ENCODE results near the gene IL31. TPM values are rescaled to one million over a fixed set of nuclear protein-coding genes. Genes with fewer than 3 reads are reported as not detected.

The IL31 gene
- total RNA-seq, 1 experiment from 2014 or later: not detected

GRCh38 chr12:122201381-122201780, 27.4 kb upstream of the IL31 start:
- no peak overlapping the region for H3K27ac ChIP-seq (ENCODE audit: low read length)
- ChIA-PET CTCF (interaction anchor here (0.6 kb wide), 1 partner anchor 235 kb away, joined by 16 read pairs; no protein-coding TSS in a partner anchor), POLR2A (interaction anchor here (0.7 kb wide), 1 partner anchor 157 kb away, joined by 4 read pairs; no protein-coding TSS in a partner anchor)
- no peak for TF ChIP-seq TCF7L2 (IDR thresholded peaks at IDR 0.05; ENCODE audit: low read depth, low read length)
- no peak for TF ChIP-seq CTCF (IDR thresholded peaks at IDR 0.05)
- no peak for TF ChIP-seq REST (IDR thresholded peaks at IDR 0.05; ENCODE audit: insufficient read depth in 1 of 2, low read depth in 2 of 2, low read length in 1 of 2)
- no peak for TF ChIP-seq SIN3A (IDR thresholded peaks at IDR 0.05; ENCODE audit: borderline replicate concordance, insufficient read depth, low read depth, low read length)
- no peak for TF ChIP-seq POLR2AphosphoS5 (IDR thresholded peaks at IDR 0.05; ENCODE audit: low read depth, low read length)
- in situ Hi-C loops (cut with HindIII; ENCODE audit: low pct_unique_long_range_greater_than_20kb, low sequenced_read_pairs): no loop called here
- no peaks in the 10 kb centered on the region for H3K9me3 ChIP-seq (ENCODE audit: control insufficient read depth, insufficient read depth, low read depth, low read length)
- H3K36me3 ChIP-seq (ENCODE audit: control insufficient read depth, insufficient read depth, low read length): no peaks in the 10 kb centered on the region
- H3K4me1 ChIP-seq (ENCODE audit: control insufficient read depth, insufficient read depth, low read length): peaks cover 11% of the 10 kb centered on the region; the same call in 1 of the 2 replicates
- DNase-seq (ENCODE audit: low read depth, low spot score): no peak
- ATAC-seq: no peak
- no peaks in the 10 kb centered on the region for H3K27me3 ChIP-seq (ENCODE audit: control insufficient read depth, insufficient read depth, low read length)
- no TSS peak for BruUV-seq (replicated peaks)
- intact Hi-C loops (cut with micrococcal nuclease; ENCODE audit: unreplicated experiment): no loop called here
- no peak overlapping the region for H3K4me3 ChIP-seq (ENCODE audit: low read depth in 2 of 2, low read length in 2 of 2)

DNA sequence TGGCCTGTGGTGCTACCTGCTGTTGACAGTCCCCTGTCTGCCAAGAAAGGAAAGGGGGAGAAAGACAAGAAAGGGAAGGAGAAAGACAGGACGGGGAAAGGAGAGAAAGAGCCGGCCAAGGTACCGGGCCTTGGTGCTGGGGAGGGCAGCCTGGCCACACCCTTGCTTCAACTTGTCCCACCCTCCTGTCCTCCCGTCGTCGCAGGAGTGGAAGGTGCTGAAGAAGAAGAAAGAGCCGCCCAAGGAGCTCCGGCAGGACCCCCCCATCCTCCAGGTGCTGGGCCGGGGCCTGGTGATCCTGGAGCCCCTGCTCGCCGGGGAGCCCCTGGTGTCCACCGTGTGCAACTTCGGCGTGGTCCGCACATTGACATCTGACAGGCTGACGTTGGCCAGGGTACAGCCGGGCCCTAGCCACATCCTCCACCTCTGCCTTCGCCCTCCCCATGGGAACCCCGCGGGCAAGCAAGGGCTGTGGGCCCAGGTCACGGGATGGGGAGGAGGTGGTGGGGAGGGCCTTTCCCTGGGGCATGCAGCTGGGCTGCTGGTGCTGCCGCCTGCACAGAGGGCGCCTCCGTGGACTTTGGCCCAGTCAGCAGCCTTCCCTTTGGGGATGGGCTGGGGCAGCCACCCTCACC, 26.6 kb upstream of the IL31 start:
- Histone ChIP-seq H3K27ac (ENCODE audit: low read length) (no peak overlapping the region), H3K4me3 (ENCODE audit: low read depth in 2 of 2, low read length in 2 of 2) (no peak overlapping the region), H3K36me3 (ENCODE audit: control insufficient read depth, insufficient read depth, low read length) (no peaks in the 10 kb centered on the region), H3K4me1 (ENCODE audit: control insufficient read depth, insufficient read depth, low read length) (peaks cover 8% of the 10 kb centered on the region; the same call in 1 of the 2 replicates), H3K27me3 (ENCODE audit: control insufficient read depth, insufficient read depth, low read length) (no peaks in the 10 kb centered on the region), H3K9me3 (ENCODE audit: control insufficient read depth, insufficient read depth, low read depth, low read length) (no peaks in the 10 kb centered on the region)
- ChIA-PET POLR2A (no interaction called here), CTCF (interaction anchor here (0.6 kb wide), 1 partner anchor 234 kb away, joined by 16 read pairs; no protein-coding TSS in a partner anchor)
- TF ChIP-seq CTCF (IDR thresholded peaks at IDR 0.05): no peak; the same call in 1 of the 2 replicates
- no peak for TF ChIP-seq REST (IDR thresholded peaks at IDR 0.05; ENCODE audit: insufficient read depth in 1 of 2, low read depth in 2 of 2, low read length in 1 of 2)
- TF ChIP-seq POLR2AphosphoS5 (IDR thresholded peaks at IDR 0.05; ENCODE audit: low read depth, low read length): no peak
- no peak for ATAC-seq
- intact Hi-C loops (cut with micrococcal nuclease; ENCODE audit: unreplicated experiment) (no loop called here), in situ Hi-C loops (cut with HindIII; ENCODE audit: low pct_unique_long_range_greater_than_20kb, low sequenced_read_pairs) (no loop called here)
- no TSS peak for BruUV-seq (replicated peaks)
- no peak for DNase-seq (ENCODE audit: low read depth, low spot score)
